ENCODE data around the gene DEPDC4.
"Not testable (repeated sequence)": the region's sequence is repeated elsewhere in the genome, so short reads cannot be mapped to it uniquely, and the experiment has no call there.

The DEPDC4 gene

GRCh38 chr12:100273782-100274181, 6.9 kb upstream of the DEPDC4 start:
- H3K4me3 ChIP-seq (ENCODE audit: low read depth, low read length): no peak overlapping the region
- no peak for DNase-seq (ENCODE audit: low read depth)

GRCh38 chr12:100268835-100269564, 2.1 kb upstream of the DEPDC4 start:
- no peak for DNase-seq (ENCODE audit: low read depth)
- no peak for TF ChIP-seq CTCF (IDR thresholded peaks at IDR 0.05; ENCODE audit: insufficient read depth, low read depth, low read length, missing control alignments)
- H3K4me3 ChIP-seq (ENCODE audit: low read depth, low read length): peak overlapping the region; percentile 98

More at GRCh38 chr12:100273782-100274181, 6.9 kb upstream of the DEPDC4 start:
- no peak for TF ChIP-seq CTCF (IDR thresholded peaks at IDR 0.05; ENCODE audit: insufficient read depth, low read depth, low read length, missing control alignments)

GRCh38 chr12:100267603-100268281, 863 bp upstream of the DEPDC4 start:
- peak overlapping the region; percentile 98 for H3K4me3 ChIP-seq (ENCODE audit: low read depth, low read length)
- TF ChIP-seq CTCF (IDR thresholded peaks at IDR 0.05; ENCODE audit: insufficient read depth, low read depth, low read length, missing control alignments): no peak
- DNase-seq (ENCODE audit: low read depth): no peak

GRCh38 chr12:100266585-100266834, 369 bp downstream of the DEPDC4 start:
- no peak for DNase-seq (ENCODE audit: low read depth)
- H3K4me3 ChIP-seq (ENCODE audit: low read depth, low read length): peak overlapping the region; percentile 98
- TF ChIP-seq CTCF (IDR thresholded peaks at IDR 0.05; ENCODE audit: insufficient read depth, low read depth, low read length, missing control alignments): no peak

GRCh38 chr12:100265732-100266584, 921 bp downstream of the DEPDC4 start:
- TF ChIP-seq CTCF (IDR thresholded peaks at IDR 0.05; ENCODE audit: insufficient read depth, low read depth, low read length, missing control alignments): no peak
- no peak for DNase-seq (ENCODE audit: low read depth)
- peak overlapping the region; percentile 98 for H3K4me3 ChIP-seq (ENCODE audit: low read depth, low read length)

- not testable (repeated sequence) for DNase-seq (ENCODE audit: low read depth); H3K4me3 ChIP-seq (ENCODE audit: low read depth, low read length)
Measured at GRCh38 chr12:100265107-100265506, 1.8 kb downstream of the DEPDC4 start.

- no peak for TF ChIP-seq CTCF (IDR thresholded peaks at IDR 0.05; ENCODE audit: insufficient read depth, low read depth, low read length, missing control alignments)
- H3K4me3 ChIP-seq (ENCODE audit: low read depth, low read length): no peak overlapping the region
- DNase-seq (ENCODE audit: low read depth): no peak
Measured at GRCh38 chr12:100263131-100263530, 3.7 kb downstream of the DEPDC4 start.

Data from GM12865 (cell line).